LNCaP clone FGC (cell line): ENCODE results near the gene STEAP4.

Experiments used
- DNase-seq: peaks from one replicate; pipeline ENCODE4 v3.0.0-alpha.2; 2011; ENCODE audit warnings: low read depth
- H3K4me3 ChIP-seq: 2 replicates; pipeline ENCODE4 v1.5.1; 2011; ENCODE audit warnings: mild to moderate bottlenecking, low read depth, low read length, control low read depth
- TF ChIP-seq, protein P1 (sequence below): IDR thresholded peaks from 2 replicates; pipeline ENCODE4 v1.5.1; 2012; ENCODE audit warnings: mild to moderate bottlenecking; ENCODE audit not compliant: control insufficient read depth, insufficient read depth; ENCODE audit errors: extremely low read depth

STEAP4 gene

DNA sequence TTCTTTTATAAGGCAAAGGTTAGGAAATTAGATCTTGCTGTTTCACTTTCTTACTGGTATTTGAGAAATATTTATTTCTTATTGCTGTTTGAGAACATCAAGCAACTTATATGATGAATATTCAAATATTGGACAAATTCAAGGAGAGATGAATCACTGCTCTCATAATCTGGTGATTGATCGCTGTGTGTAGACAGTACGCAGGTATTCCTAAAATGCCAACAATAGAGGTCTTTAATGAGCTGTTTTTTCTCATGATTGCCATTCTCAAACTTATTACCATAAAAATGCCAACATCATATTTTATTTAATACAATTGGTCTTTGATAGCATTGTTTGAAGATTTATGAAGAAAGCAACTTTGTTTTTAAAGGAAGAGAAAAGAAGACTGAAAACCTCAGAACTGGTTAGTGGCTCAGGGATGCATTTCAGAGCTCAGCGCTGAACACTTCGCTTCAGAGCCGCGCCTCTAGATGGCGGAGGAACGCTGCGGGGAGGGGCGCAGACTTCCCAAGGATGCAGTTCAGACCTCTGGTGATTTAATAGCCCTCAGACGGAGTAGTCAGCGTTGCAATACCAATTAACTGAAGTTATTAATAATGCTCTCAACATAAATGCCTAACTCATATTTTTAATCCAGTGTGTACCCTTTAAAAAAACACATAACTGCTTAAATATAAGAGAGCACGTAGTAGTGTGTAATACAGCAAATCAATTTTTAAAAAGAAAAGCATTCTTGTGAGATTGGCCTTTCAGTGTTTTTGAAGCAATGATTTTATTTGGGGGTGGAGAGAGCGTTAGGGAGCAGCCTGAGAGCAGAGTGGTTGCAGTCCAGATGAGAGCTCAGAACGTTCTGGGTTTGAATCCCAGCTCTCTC lies 38.5 kb upstream of the STEAP4 start:
- TF ChIP-seq, protein P1, sequence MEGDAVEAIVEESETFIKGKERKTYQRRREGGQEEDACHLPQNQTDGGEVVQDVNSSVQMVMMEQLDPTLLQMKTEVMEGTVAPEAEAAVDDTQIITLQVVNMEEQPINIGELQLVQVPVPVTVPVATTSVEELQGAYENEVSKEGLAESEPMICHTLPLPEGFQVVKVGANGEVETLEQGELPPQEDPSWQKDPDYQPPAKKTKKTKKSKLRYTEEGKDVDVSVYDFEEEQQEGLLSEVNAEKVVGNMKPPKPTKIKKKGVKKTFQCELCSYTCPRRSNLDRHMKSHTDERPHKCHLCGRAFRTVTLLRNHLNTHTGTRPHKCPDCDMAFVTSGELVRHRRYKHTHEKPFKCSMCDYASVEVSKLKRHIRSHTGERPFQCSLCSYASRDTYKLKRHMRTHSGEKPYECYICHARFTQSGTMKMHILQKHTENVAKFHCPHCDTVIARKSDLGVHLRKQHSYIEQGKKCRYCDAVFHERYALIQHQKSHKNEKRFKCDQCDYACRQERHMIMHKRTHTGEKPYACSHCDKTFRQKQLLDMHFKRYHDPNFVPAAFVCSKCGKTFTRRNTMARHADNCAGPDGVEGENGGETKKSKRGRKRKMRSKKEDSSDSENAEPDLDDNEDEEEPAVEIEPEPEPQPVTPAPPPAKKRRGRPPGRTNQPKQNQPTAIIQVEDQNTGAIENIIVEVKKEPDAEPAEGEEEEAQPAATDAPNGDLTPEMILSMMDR = peak; percentile 51
- no peak for DNase-seq
- H3K4me3 ChIP-seq = no peak overlapping the region

GRCh38 chr7:88344271-88344670 lies 37.6 kb upstream of the STEAP4 start:
- no peak overlapping the region for H3K4me3 ChIP-seq
- no peak for DNase-seq
- TF ChIP-seq, protein P1 = no peak

- TF ChIP-seq, protein P1 = no peak
- H3K4me3 ChIP-seq = no peak overlapping the region
- DNase-seq = no peak
Measured at GRCh38 chr7:88339195-88339922, 32.7 kb upstream of the STEAP4 start.

- TF ChIP-seq, protein P1 = no peak
- H3K4me3 ChIP-seq = no peak overlapping the region
- no peak for DNase-seq
Measured at GRCh38 chr7:88338503-88338902, 31.8 kb upstream of the STEAP4 start.

- TF ChIP-seq, protein P1 = no peak
- no peak overlapping the region for H3K4me3 ChIP-seq
- DNase-seq = no peak
Measured at GRCh38 chr7:88337572-88337971, 30.9 kb upstream of the STEAP4 start.

- no peak overlapping the region for H3K4me3 ChIP-seq
- DNase-seq = no peak
- TF ChIP-seq, protein P1 = no peak
Measured at GRCh38 chr7:88331322-88331721, 24.6 kb upstream of the STEAP4 start.
